Natural killer cell (primary cell): Measurements from ENCODE around the gene XCL1. TPM values are rescaled to one million over a fixed set of nuclear protein-coding genes. Genes with fewer than 3 reads are reported as not detected.

ENCODE experiments used
- ATAC-seq, 3 donors: fragments of 150-1000 bp in 2 of 3; fragments of 200-7000 bp in 1 of 3; cut with Tn5 transposase; 1 replicate in 1 of 3; 2 replicates in 2 of 3; pipeline ENCODE4 v1.10.0; 2021; ENCODE audit warnings: mild to moderate bottlenecking in 2 of 3, moderate library complexity in 2 of 3
- DNase-seq, 2 donors: peaks; one replicate each; pipeline versions ENCODE4 v3.0.0 to v3.0.0-alpha.2; 2013 to 2021; ENCODE audit warnings: mixed read lengths in 1 of 2
- H3K27ac ChIP-seq: one replicate; pipeline ENCODE4 v1.5.1; 2013; ENCODE audit warnings: mild to moderate bottlenecking, low read length
- H3K27me3 ChIP-seq: one replicate; pipeline ENCODE4 v1.6.1; 2013; ENCODE audit warnings: low read length; ENCODE audit not compliant: control insufficient read depth, insufficient read depth
- H3K36me3 ChIP-seq: one replicate; pipeline ENCODE4 v1.6.1; 2013; ENCODE audit warnings: low read length; ENCODE audit not compliant: control insufficient read depth, insufficient read depth
- H3K4me1 ChIP-seq: one replicate; pipeline ENCODE4 v1.6.1; 2013; ENCODE audit warnings: low read length; ENCODE audit not compliant: control insufficient read depth, insufficient read depth
- H3K4me3 ChIP-seq: one replicate; pipeline ENCODE4 v1.5.1; 2013; ENCODE audit warnings: low read length
- H3K9me3 ChIP-seq: one replicate; pipeline ENCODE4 v1.6.1; 2013; ENCODE audit warnings: low read length; ENCODE audit not compliant: control insufficient read depth, insufficient read depth
- H3K27ac Mint-ChIP-seq, 2 donors: one replicate each; pipeline ENCODE4 v1.8.0; 2022; ENCODE audit warnings: mild to moderate bottlenecking in 2 of 2, mixed read lengths in 2 of 2, moderate library complexity in 1 of 2
- H3K27me3 Mint-ChIP-seq, 2 donors: one replicate each; pipeline ENCODE4 v1.8.0; 2022; ENCODE audit warnings: low read depth in 2 of 2, mixed read lengths in 2 of 2
- H3K36me3 Mint-ChIP-seq: one replicate; pipeline ENCODE4 v1.8.0; 2022; ENCODE audit warnings: mixed read lengths
- H3K4me1 Mint-ChIP-seq, 2 donors: one replicate each; pipeline ENCODE4 v1.8.0; 2022; ENCODE audit warnings: mixed read lengths in 2 of 2
- H3K4me3 Mint-ChIP-seq: one replicate; pipeline ENCODE4 v1.8.0; 2022; ENCODE audit warnings: mild to moderate bottlenecking, moderate library complexity, mixed read lengths
- H3K9me3 Mint-ChIP-seq, 2 donors: one replicate each; pipeline ENCODE4 v1.8.0; 2022; ENCODE audit warnings: mixed read lengths in 2 of 2
- WGBS: methylation state at CpG from one replicate; pipeline ENCODE4 v1.1.7; 2013; ENCODE audit warnings: missing lambda C conversion rate; ENCODE audit not compliant: insufficient coverage; 5-methylcytosine and 5-hydroxymethylcytosine counted together
- intact Hi-C: fragments of 100-400 bp; cut with micrococcal nuclease; formaldehyde crosslinking; loops from one replicate; pipeline ENCODE4 v1.14.2; 2022
- total RNA-seq, 4 donors: library from RNA; stranded (reverse); fragments of 120-200 nt in 1 of 4; gene quantifications; one replicate each; pipeline versions ENCODE4 v1.2.3 to v1.2.4, GENCODE V29; 2013 to 2022
- TF ChIP-seq, protein P1 (sequence below): fragments of 200-600 bp; IDR thresholded peaks from one replicate; pipeline ENCODE4 v1.8.0; 2022; ENCODE audit warnings: antibody characterized with exemption

XCL1 gene
- total RNA-seq, 3 donors from 2014 or later (not counting 1 experiment from before 2014, with no cell fraction given), result 11.4 to 23.8 (median 16.1) TPM

DNA sequence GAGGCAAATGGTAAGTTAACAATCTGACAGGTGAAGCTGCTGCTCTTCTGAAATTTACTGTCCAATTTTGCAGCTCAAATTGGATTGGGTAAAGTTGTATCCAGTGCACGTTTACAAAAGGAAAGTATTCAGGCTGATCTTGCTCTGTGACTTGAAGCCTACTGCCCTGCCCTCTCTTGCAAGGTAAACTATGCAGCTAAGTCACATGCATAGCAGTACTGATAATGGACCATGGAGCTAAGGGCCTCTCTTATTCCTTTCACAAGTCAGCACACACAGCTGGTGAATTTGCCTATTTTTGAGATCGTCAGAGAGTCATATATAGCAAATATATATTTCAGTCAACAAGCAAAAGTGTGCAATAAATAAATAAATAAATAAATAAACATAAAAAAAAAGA is 23.2 kb downstream of the XCL1 start:
- WGBS, result 75% methylated on average over 1 of the region's 2 CpGs
- TF ChIP-seq, protein P1, sequence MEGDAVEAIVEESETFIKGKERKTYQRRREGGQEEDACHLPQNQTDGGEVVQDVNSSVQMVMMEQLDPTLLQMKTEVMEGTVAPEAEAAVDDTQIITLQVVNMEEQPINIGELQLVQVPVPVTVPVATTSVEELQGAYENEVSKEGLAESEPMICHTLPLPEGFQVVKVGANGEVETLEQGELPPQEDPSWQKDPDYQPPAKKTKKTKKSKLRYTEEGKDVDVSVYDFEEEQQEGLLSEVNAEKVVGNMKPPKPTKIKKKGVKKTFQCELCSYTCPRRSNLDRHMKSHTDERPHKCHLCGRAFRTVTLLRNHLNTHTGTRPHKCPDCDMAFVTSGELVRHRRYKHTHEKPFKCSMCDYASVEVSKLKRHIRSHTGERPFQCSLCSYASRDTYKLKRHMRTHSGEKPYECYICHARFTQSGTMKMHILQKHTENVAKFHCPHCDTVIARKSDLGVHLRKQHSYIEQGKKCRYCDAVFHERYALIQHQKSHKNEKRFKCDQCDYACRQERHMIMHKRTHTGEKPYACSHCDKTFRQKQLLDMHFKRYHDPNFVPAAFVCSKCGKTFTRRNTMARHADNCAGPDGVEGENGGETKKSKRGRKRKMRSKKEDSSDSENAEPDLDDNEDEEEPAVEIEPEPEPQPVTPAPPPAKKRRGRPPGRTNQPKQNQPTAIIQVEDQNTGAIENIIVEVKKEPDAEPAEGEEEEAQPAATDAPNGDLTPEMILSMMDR, result no peak
- H3K36me3 ChIP-seq, result no peaks in the 10 kb centered on the region
- H3K27ac ChIP-seq, result no peak overlapping the region
- H3K27me3 Mint-ChIP-seq, result no peaks in the 10 kb centered on the region
- no peaks in the 10 kb centered on the region for H3K36me3 Mint-ChIP-seq
- H3K4me3 ChIP-seq, result no peak overlapping the region
- intact Hi-C loops, result loop anchor here (10.0 kb wide), 2 partner anchors 535 to 1205 kb away; no protein-coding TSS in a partner anchor
- no peaks in the 10 kb centered on the region for H3K4me1 ChIP-seq
- DNase-seq (no peak), ATAC-seq (no peak)
- H3K27me3 ChIP-seq, result no peaks in the 10 kb centered on the region
- H3K4me1 Mint-ChIP-seq, result peaks cover 0 to 4% of the 10 kb centered on the region in 2 donors
- H3K27ac Mint-ChIP-seq, result no peak overlapping the region
- H3K9me3 Mint-ChIP-seq, result no peaks in the 10 kb centered on the region
- H3K9me3 ChIP-seq, result no peaks in the 10 kb centered on the region
- no peak overlapping the region for H3K4me3 Mint-ChIP-seq

- Histone ChIP-seq H3K4me3 (no peak overlapping the region), H3K27ac (no peak overlapping the region), H3K36me3 (no peaks in the 10 kb centered on the region), H3K4me1 (no peaks in the 10 kb centered on the region), H3K27me3 (no peaks in the 10 kb centered on the region), H3K9me3 (no peaks in the 10 kb centered on the region)
- no peak overlapping the region for H3K4me3 Mint-ChIP-seq
- intact Hi-C loops, result loop anchor here (10.0 kb wide), 2 partner anchors 534 to 1204 kb away; no protein-coding TSS in a partner anchor
- no peak overlapping the region for H3K27ac Mint-ChIP-seq
- WGBS, result 81% methylated on average over 3 of the region's 4 CpGs
- H3K4me1 Mint-ChIP-seq, result peaks cover 0 to 4% of the 10 kb centered on the region in 2 donors
- H3K9me3 Mint-ChIP-seq, result no peaks in the 10 kb centered on the region
- no peak for DNase-seq
- no peaks in the 10 kb centered on the region for H3K27me3 Mint-ChIP-seq
- no peak for ATAC-seq
- no peaks in the 10 kb centered on the region for H3K36me3 Mint-ChIP-seq
- TF ChIP-seq, protein P1, result no peak
These were observed 24.6 kb downstream of the XCL1 start for GRCh38 chr1:168601051-168601450.

DNA sequence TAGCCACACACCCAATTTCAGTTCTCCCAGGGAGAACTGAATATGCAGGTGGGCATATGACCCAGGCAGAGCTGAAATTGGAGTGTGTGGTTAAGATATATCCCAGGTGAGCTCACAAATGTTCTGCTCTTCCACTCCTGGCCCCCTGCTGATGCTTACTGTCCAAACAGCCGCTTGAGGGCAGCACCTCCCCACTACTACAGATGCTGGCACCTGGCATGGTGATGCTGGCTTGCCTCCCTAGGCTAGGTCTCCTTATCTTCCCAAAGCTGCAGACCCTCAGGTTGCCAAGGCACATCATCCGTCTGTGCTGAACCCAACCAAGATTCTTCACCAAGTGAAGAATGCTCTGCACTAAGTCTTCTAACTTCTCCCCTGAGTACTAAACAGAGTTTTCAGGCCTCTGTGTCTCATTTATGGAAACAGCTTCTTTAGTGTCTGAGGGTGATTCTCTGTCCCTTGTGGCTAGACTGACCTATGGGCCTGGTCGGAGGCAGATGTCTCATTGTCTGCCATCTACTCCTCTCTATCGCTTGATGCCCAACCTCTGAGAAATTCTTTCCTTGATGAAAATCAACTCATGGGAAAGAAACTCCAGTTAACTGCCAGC is 27.2 kb downstream of the XCL1 start:
- intact Hi-C loops, result loop anchor here (1.0 to 10.0 kb wide), 5 partner anchors 531 to 1201 kb away; partner anchors contain the start of gene NME7
- DNase-seq (peak; percentile 60 to 81), ATAC-seq (peak; percentile 74 to 98 (median 93))
- Mint-ChIP-seq H3K27me3 (peaks cover 2 to 8% of the 10 kb centered on the region in 2 donors), H3K4me3 (no peak overlapping the region), H3K27ac (no peak overlapping the region), H3K36me3 (no peaks in the 10 kb centered on the region), H3K9me3 (no peaks in the 10 kb centered on the region), H3K4me1 (peaks cover 0 to 4% of the 10 kb centered on the region in 2 donors)
- Histone ChIP-seq H3K4me1 (no peaks in the 10 kb centered on the region), H3K27ac (no peak overlapping the region), H3K27me3 (no peaks in the 10 kb centered on the region), H3K4me3 (no peak overlapping the region), H3K9me3 (no peaks in the 10 kb centered on the region), H3K36me3 (no peaks in the 10 kb centered on the region)
- 48% methylated on average over 4 of the region's 4 CpGs for WGBS
- TF ChIP-seq, protein P1, result peak; percentile 82

GRCh38 chr1:168605443-168605842 is 29.0 kb downstream of the XCL1 start:
- intact Hi-C loops, result loop anchor here (10.0 kb wide), 2 partner anchors 529 to 1199 kb away; no protein-coding TSS in a partner anchor
- no peaks in the 10 kb centered on the region for H3K9me3 ChIP-seq
- Mint-ChIP-seq H3K36me3 (no peaks in the 10 kb centered on the region), H3K4me1 (peaks cover 0 to 4% of the 10 kb centered on the region in 2 donors), H3K4me3 (no peak overlapping the region), H3K9me3 (no peaks in the 10 kb centered on the region), H3K27ac (no peak overlapping the region), H3K27me3 (peaks cover 4 to 18% of the 10 kb centered on the region in 2 donors)
- H3K27me3 ChIP-seq, result no peaks in the 10 kb centered on the region
- H3K4me3 ChIP-seq, result no peak overlapping the region
- ATAC-seq (no peak), DNase-seq (no peak)
- TF ChIP-seq, protein P1, result no peak
- no peaks in the 10 kb centered on the region for H3K36me3 ChIP-seq
- H3K4me1 ChIP-seq, result no peaks in the 10 kb centered on the region
- H3K27ac ChIP-seq, result no peak overlapping the region
